Esophagus muscularis mucosa (tissue), 4 donors: ENCODE results near the gene GRB2. TPM values are rescaled to one million over a fixed set of nuclear protein-coding genes. Genes with fewer than 3 reads are reported as not detected.
A peak's percentile ranks its signal among the peaks of the same experiment; 100 is the strongest.

Source experiments
- DNase-seq: peaks from one replicate; pipeline ENCODE4 v3.0.0-alpha.2; 2017; ENCODE audit errors: extremely low spot score
- H3K27ac ChIP-seq, 4 donors: fragments of 200-600 bp; sonication (generic); replicated peaks in 1 of 4; 1 replicate in 3 of 4; 2 replicates in 1 of 4; pipeline ENCODE4 v1.5.1; 2016 to 2019; ENCODE audit warnings: mild to moderate bottlenecking in 1 of 4
- H3K27me3 ChIP-seq, 4 donors: fragments of 200-600 bp; sonication (generic); one replicate each; pipeline versions ENCODE4 v1.5.1 to v1.6.0; 2016 to 2019
- H3K36me3 ChIP-seq, 4 donors: fragments of 200-600 bp; sonication (generic); one replicate each; pipeline ENCODE4 v1.5.1; 2016 to 2019
- H3K4me1 ChIP-seq, 4 donors: fragments of 200-600 bp; sonication (generic); one replicate each; pipeline ENCODE4 v1.5.1; 2016 to 2019
- H3K4me3 ChIP-seq, 4 donors: fragments of 200-600 bp; sonication (generic); 1 replicate in 2 of 4; 2 replicates in 2 of 4; pipeline ENCODE4 v1.5.1; 2016 to 2019; ENCODE audit warnings: mild to moderate bottlenecking in 4 of 4, moderate library complexity in 1 of 4
- H3K9me3 ChIP-seq, 4 donors: fragments of 200-600 bp; sonication (generic); 1 replicate in 3 of 4; 2 replicates in 1 of 4; pipeline ENCODE4 v1.5.1; 2016 to 2019
- CTCF ChIP-seq, 3 experiments: fragments of 200-600 bp in 2 of 3; fragments of 450-650 bp in 1 of 3; sonication (generic) in 2 of 3; IDR thresholded peaks; one replicate each; pipeline ENCODE4 v1.5.1; 2017 to 2019; ENCODE audit warnings: antibody characterized with exemption in 3 of 3, mild to moderate bottlenecking in 2 of 3, moderate library complexity in 1 of 3
- EP300 ChIP-seq: sonication (generic); formaldehyde crosslinking; IDR thresholded peaks from one replicate; pipeline ENCODE4 v1.6.1; 2017; ENCODE audit warnings: antibody characterized with exemption
- POLR2A ChIP-seq: fragments of 450-650 bp; IDR thresholded peaks from one replicate; pipeline ENCODE4 v1.6.1; 2017; ENCODE audit warnings: antibody characterized with exemption, moderate library complexity, mild to moderate bottlenecking, low read depth
- POLR2AphosphoS5 ChIP-seq, 2 donors: sonication (generic); formaldehyde crosslinking; IDR thresholded peaks; one replicate each; pipeline ENCODE4 v1.6.1; 2017; ENCODE audit warnings: antibody characterized with exemption in 2 of 2
- WGBS: methylation state at CpG from one replicate; pipeline ENCODE4 v1.1.5; 2018; 5-methylcytosine and 5-hydroxymethylcytosine counted together
- intact Hi-C: fragments of 100-400 bp; cut with DNase I; formaldehyde crosslinking; loops from one replicate; pipeline ENCODE4 v1.15.1; 2023
- total RNA-seq, 4 donors: library from RNA; depleted of rRNA; stranded (reverse); fragments of >200 nt; gene quantifications; one replicate each; pipeline versions ENCODE4 v1.1.0 to v1.2.1, GENCODE V29; 2016

The GRB2 gene
- total RNA-seq, 4 donors from 2014 or later: 84.3 to 140 (median 113) TPM

- WGBS: 0% methylated on average over 10 of the region's 28 CpGs
- peak; percentile 98 for DNase-seq
- TF ChIP-seq CTCF (IDR thresholded peaks at IDR 0.05) (peak in 2 of 3 experiments; percentile 26 to 31), POLR2AphosphoS5 (IDR thresholded peaks at IDR 0.05) (peak; percentile 83 to 88), EP300 (no peak), POLR2A (no peak)
- H3K36me3 ChIP-seq: peaks cover 0 to 6% (median 0%) of the 10 kb centered on the region in 4 donors
- H3K4me3 ChIP-seq: peak overlapping the region; percentile 61 to 76 (median 64)
- H3K27me3 ChIP-seq: no peaks in the 10 kb centered on the region
- H3K4me1 ChIP-seq: peaks cover 42 to 82% (median 76%) of the 10 kb centered on the region in 4 donors
- H3K27ac ChIP-seq: peak overlapping the region; percentile 82 to 90 (median 89)
- H3K9me3 ChIP-seq: no peaks in the 10 kb centered on the region
- intact Hi-C loops: no loop called here
These were observed 11.8 kb downstream of the GRB2 start for GRCh38 chr17:75393523-75394331.

- H3K27me3 ChIP-seq: no peaks in the 10 kb centered on the region
- peak overlapping the region; percentile 61 to 76 (median 64) for H3K4me3 ChIP-seq
- intact Hi-C loops: no loop called here
- H3K36me3 ChIP-seq: peaks cover 0 to 6% (median 0%) of the 10 kb centered on the region in 4 donors
- H3K27ac ChIP-seq: peak overlapping the region; percentile 82 to 90 (median 89)
- peaks cover 42 to 91% (median 84%) of the 10 kb centered on the region in 4 donors for H3K4me1 ChIP-seq
- DNase-seq: no peak
- H3K9me3 ChIP-seq: no peaks in the 10 kb centered on the region
- TF ChIP-seq POLR2A (no peak), CTCF (IDR thresholded peaks at IDR 0.05) (no peak), POLR2AphosphoS5 (IDR thresholded peaks at IDR 0.05) (no peak), EP300 (no peak)
- WGBS: 28% methylated on average over 3 of the region's 3 CpGs
These were observed 12.9 kb downstream of the GRB2 start for GRCh38 chr17:75392559-75392958.

- Histone ChIP-seq H3K27ac (peak overlapping the region; percentile 82 to 90 (median 89)), H3K27me3 (no peaks in the 10 kb centered on the region), H3K36me3 (peaks cover 0 to 12% (median 0%) of the 10 kb centered on the region in 4 donors), H3K4me1 (peaks cover 41 to 91% (median 85%) of the 10 kb centered on the region in 4 donors), H3K9me3 (no peaks in the 10 kb centered on the region), H3K4me3 (no peak overlapping the region)
- DNase-seq: no peak
- TF ChIP-seq POLR2A (no peak), CTCF (IDR thresholded peaks at IDR 0.05) (no peak), POLR2AphosphoS5 (IDR thresholded peaks at IDR 0.05) (no peak), EP300 (no peak)
- WGBS: 29% methylated on average over 3 of the region's 3 CpGs
- intact Hi-C loops: no loop called here
These were observed 14.5 kb downstream of the GRB2 start for GRCh38 chr17:75390982-75391381.

GRCh38 chr17:75388476-75389030 is 16.9 kb downstream of the GRB2 start:
- Histone ChIP-seq H3K27me3 (no peaks in the 10 kb centered on the region), H3K27ac (peak overlapping the region in 1 of 4 donors; percentile 26), H3K4me1 (peaks cover 28 to 91% (median 79%) of the 10 kb centered on the region in 4 donors), H3K9me3 (no peaks in the 10 kb centered on the region), H3K36me3 (peaks cover 0 to 12% (median 0%) of the 10 kb centered on the region in 4 donors), H3K4me3 (no peak overlapping the region)
- intact Hi-C loops: no loop called here
- TF ChIP-seq EP300 (no peak), POLR2A (no peak), CTCF (IDR thresholded peaks at IDR 0.05) (no peak), POLR2AphosphoS5 (IDR thresholded peaks at IDR 0.05) (no peak)
- no peak for DNase-seq
- WGBS: 67% methylated on average over 3 of the region's 3 CpGs
